IPS-20b (cell line): Measurements from ENCODE around the gene PRDM16.

ENCODE experiments used
- H3K27ac ChIP-seq: one replicate; pipeline ENCODE4 v1.5.1; 2013; ENCODE audit warnings: low read length
- H3K27me3 ChIP-seq: 2 replicates; pipeline ENCODE4 v1.6.1; 2013; ENCODE audit warnings: mild to moderate bottlenecking, low read length, inconsistent platforms; ENCODE audit not compliant: insufficient read depth
- H3K36me3 ChIP-seq: 2 replicates; pipeline ENCODE4 v1.6.1; 2013; ENCODE audit warnings: low read depth, mild to moderate bottlenecking, inconsistent platforms, low read length, moderate library complexity; ENCODE audit not compliant: insufficient read depth
- H3K4me1 ChIP-seq: 2 replicates; pipeline ENCODE4 v1.6.1; 2013; ENCODE audit warnings: mild to moderate bottlenecking, control low read depth, inconsistent platforms, low read length, moderate library complexity; ENCODE audit not compliant: insufficient read depth
- H3K4me3 ChIP-seq: 2 replicates; pipeline ENCODE4 v1.5.1; 2013; ENCODE audit warnings: mild to moderate bottlenecking, low read length, inconsistent platforms
- H3K9ac ChIP-seq: 2 replicates; pipeline ENCODE4 v1.6.1; 2013; ENCODE audit warnings: low read depth, mild to moderate bottlenecking, inconsistent platforms, low read length, moderate library complexity
- H3K9me3 ChIP-seq: 2 replicates; pipeline ENCODE4 v1.6.1; 2013; ENCODE audit warnings: mild to moderate bottlenecking, low read depth, low read length, inconsistent platforms; ENCODE audit not compliant: insufficient read depth

Gene PRDM16

DNA sequence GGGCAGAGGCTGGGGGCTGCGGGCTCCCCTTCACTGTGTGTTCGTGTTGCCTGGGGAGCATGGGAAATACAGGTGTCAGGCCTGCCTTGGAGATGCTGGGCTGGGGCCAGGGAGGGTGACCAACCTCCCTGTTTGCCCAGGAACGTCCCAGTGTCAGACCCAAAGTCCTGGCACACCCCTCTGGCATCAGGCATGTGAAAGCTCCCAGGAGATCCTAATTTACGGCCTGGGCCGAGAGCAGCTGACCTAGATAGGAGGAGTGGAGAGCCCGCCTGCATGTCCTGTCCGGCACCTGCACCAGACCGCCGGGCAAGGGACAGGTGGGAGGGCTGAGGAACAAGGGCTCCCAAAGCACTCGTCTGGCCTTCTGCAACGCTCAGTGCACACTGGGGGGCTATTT lies 124.8 kb downstream of the PRDM16 start:
- no peaks in the 10 kb centered on the region for H3K9me3 ChIP-seq
- no peak overlapping the region for H3K9ac ChIP-seq
- no peaks in the 10 kb centered on the region for H3K27me3 ChIP-seq
- no peaks in the 10 kb centered on the region for H3K36me3 ChIP-seq
- H3K4me3 ChIP-seq, result no peak overlapping the region
- H3K4me1 ChIP-seq, result peaks cover 6% of the 10 kb centered on the region; the same call in 1 of the 2 replicates
- H3K27ac ChIP-seq, result no peak overlapping the region

DNA sequence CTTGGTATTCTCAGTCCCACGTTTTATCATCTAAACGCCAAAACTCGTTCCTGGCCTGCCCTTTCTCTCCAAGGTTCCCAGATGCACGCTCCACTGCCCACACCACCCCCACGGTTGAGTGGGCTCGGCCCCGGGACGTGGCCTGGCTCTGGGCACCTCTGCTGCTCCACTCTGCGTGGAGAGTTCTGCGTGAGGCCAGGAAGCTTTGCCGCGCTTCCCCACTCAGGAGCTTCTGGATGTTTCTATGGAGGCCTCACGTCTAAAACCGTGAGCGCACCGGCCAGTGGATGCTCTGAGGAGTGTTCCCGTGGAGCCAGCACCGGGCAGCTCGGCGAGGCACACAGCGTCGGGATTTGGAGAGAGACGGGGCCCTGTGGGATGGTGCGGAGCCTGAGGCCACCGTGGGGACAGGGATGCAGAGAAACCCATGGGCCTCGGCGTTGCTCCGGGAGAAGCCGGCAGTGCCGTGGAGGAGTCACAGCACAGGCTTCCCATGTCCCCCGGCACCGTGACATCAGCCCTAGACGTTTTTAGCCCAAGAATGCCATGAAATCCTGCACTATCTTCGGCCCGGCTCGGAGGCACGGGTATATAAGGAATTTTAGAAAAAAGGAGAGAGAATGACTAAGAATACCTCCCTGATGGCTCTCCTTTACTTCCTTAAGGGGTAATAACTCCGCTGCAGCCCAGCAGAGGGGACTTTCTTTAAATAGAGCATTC lies 125.9 kb downstream of the PRDM16 start:
- Histone ChIP-seq H3K9ac (no peak overlapping the region), H3K27ac (no peak overlapping the region), H3K4me3 (no peak overlapping the region), H3K4me1 (peaks cover 6% of the 10 kb centered on the region; the same call in 1 of the 2 replicates), H3K27me3 (no peaks in the 10 kb centered on the region), H3K9me3 (no peaks in the 10 kb centered on the region), H3K36me3 (no peaks in the 10 kb centered on the region)

DNA sequence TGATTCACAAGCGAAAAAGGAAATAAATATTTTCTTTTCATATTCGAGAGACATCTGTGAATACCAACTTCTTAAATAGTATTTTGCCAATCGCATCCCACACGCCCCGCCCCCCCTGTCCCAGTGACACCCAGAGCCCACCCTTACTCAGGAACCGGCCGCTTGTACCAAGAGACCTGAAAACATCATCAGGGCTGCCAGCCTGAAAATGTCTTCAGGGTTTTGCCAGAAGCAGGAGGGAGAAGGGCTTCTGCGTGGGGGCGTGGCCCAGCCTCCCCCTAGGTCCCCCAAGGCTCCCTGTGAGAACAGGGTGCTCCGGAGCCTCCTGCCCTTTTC lies 126.4 kb downstream of the PRDM16 start:
- Histone ChIP-seq H3K4me1 (peaks cover 6% of the 10 kb centered on the region; the same call in 1 of the 2 replicates), H3K4me3 (no peak overlapping the region), H3K27ac (no peak overlapping the region), H3K27me3 (no peaks in the 10 kb centered on the region), H3K9me3 (no peaks in the 10 kb centered on the region), H3K36me3 (no peaks in the 10 kb centered on the region), H3K9ac (no peak overlapping the region)

DNA sequence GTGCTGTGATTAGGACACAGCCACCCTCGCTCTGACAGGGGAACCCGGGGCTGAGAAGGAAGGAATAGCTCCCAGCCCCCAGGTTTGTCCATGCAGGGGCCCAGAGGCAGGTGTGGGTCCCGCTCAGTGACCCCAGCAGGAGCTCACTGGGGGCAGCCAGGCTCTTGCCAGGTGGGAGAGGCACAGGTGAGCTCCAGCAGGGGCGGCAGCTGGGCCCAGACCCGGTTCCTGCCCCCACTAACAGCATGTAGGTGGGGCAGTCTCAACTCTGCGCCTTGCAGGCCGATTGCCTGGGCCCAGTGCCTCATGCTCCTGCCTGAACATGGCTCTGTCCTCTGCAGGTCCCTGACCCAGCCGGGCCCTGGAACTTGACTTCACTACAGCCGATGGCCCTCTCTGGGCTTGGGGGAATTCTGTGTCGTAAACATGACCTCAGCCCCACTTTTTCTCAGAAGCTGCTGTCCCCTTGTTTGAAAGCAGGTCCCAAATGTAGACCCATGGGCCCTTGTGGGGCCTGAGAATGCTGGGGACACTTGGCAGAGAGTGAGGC lies 127.0 kb downstream of the PRDM16 start:
- Histone ChIP-seq H3K4me1 (peaks cover 1% of the 10 kb centered on the region; the same call in 1 of the 2 replicates), H3K36me3 (no peaks in the 10 kb centered on the region), H3K27me3 (no peaks in the 10 kb centered on the region), H3K9me3 (no peaks in the 10 kb centered on the region), H3K27ac (no peak overlapping the region), H3K9ac (no peak overlapping the region), H3K4me3 (no peak overlapping the region)

DNA sequence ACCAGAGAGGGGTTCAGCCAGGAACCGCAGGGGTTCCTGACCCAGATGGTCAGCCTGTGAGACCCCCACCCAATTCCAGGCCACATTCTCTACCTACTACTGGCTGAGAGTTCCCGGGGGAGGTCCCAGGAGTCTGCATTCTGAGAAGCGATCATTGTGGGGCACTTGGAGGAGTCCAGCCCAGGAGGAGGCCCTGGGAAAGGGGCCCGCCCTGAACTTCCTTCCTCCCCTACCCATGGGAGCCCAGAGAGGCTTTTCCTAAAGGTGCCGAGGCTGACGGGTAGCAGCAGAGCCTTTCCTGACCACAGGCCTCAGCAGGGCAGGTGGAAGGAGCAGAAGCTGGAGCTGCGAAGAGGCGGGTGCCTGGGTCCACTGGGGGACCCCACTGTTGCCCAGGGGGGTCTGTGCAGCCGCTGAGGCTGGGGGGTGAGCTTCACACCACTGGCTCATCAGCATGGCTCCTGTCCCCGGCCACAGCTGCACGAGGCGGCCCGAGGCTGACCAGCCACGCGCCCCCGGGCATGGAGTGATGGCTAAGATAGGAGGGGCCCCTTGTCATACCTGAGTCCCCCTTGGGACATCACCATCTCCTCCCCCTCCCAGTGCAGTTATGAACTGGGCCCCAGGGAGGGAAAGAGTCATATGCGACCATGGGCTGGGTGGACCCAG lies 127.7 kb downstream of the PRDM16 start:
- Histone ChIP-seq H3K27me3 (no peaks in the 10 kb centered on the region), H3K9me3 (no peaks in the 10 kb centered on the region), H3K36me3 (no peaks in the 10 kb centered on the region), H3K9ac (no peak overlapping the region), H3K4me3 (no peak overlapping the region), H3K4me1 (no peaks in the 10 kb centered on the region), H3K27ac (no peak overlapping the region)

DNA sequence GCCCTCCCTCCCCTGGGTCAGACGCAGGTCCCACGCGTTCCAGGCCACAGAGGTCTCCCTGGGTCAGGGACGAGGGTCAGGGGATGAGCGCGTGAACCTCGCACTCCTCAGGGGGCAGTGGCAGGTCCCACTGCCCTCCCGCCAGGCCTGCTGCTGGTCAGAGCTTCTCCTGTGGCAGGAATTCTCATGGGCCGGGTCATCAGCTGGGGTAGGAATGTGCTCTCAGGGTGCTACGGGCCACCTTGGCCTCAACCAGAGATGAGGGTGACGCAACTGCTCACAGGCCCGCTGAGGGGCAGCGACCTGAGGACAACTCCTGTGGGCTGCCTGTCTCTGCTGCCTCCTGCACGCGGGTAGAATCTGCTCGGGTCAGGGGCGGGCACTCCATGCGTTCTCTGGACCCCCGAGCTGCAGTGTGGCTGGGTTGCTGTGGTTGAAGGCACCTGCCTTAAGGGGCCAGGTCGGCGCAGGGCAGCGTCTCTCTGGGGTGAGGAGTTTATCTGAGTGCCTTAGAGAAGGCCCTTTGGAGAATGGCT lies 128.8 kb downstream of the PRDM16 start:
- Histone ChIP-seq H3K9ac (no peak overlapping the region), H3K27me3 (no peaks in the 10 kb centered on the region), H3K27ac (no peak overlapping the region), H3K4me1 (no peaks in the 10 kb centered on the region), H3K9me3 (no peaks in the 10 kb centered on the region), H3K36me3 (no peaks in the 10 kb centered on the region), H3K4me3 (no peak overlapping the region)

DNA sequence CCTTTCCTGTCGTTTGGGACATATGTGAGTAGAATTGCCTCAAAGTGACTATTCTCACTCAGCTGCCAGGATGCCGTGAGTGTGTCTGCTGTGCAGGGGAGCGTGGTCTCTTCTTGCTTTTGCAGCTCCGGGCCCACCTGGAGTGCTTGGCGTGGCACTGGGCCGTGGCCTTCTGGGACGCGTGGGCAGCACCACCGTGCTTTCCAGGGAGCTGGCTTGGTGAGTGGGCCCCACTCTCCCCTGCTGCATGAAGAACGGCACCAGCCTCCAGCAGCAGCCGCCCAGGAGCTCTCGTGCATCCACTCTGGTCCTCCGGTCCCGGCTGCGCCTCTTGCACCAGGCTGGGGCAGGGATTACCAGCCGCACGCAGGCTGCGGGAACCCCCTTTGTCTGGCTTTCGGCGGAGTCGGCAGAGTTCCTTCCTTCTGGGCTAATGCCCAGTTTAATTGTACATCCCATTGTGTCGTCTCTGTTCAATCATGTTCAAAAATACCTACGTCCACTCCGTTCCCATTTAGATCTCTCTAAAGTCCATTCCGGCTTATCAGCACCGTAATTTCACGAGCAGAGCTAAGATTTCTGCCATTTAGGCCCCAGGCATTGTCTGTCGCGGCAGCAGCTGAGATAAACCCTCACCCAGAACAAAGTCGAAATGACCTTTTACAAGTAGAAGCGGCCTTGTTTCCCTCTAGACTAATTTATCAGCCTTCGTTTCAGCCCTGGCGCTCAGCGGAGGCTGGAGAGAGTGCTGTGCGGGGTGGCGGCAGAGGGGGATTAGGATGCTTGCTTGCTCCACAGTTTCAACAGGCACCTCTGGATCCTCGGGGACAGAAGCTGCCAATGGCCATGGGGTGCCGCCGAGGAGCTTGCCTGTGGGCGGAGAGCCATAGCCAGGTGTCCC lies 129.6 kb downstream of the PRDM16 start:
- no peak overlapping the region for H3K9ac ChIP-seq
- H3K4me3 ChIP-seq, result no peak overlapping the region
- no peaks in the 10 kb centered on the region for H3K4me1 ChIP-seq
- H3K36me3 ChIP-seq, result no peaks in the 10 kb centered on the region
- H3K27me3 ChIP-seq, result no peaks in the 10 kb centered on the region
- H3K9me3 ChIP-seq, result no peaks in the 10 kb centered on the region
- H3K27ac ChIP-seq, result no peak overlapping the region

DNA sequence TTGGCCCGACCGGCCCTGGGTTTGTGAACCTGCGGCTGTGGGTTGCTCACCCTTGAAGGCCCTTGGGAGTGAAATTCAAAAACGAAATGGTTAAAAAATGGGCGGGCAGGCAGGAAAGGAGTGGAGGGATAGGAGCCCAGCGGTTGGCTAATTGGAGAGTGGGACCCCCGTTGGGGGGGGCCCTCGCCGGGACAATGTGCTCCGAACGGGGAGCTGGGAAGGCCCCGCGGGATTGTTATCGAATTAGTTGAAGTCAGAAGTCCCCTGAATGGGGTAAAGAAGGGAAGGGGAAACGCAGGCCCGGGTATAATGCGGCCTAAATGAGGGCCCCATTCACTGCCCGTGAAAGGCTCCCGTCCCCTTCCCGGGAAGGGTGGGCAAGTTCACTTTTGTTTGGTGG lies 135.7 kb downstream of the PRDM16 start:
- Histone ChIP-seq H3K4me3 (no peak overlapping the region), H3K4me1 (peaks cover 9% of the 10 kb centered on the region; the same call in 1 of the 2 replicates), H3K9ac (no peak overlapping the region), H3K27ac (no peak overlapping the region), H3K27me3 (no peaks in the 10 kb centered on the region), H3K9me3 (no peaks in the 10 kb centered on the region), H3K36me3 (no peaks in the 10 kb centered on the region)

DNA sequence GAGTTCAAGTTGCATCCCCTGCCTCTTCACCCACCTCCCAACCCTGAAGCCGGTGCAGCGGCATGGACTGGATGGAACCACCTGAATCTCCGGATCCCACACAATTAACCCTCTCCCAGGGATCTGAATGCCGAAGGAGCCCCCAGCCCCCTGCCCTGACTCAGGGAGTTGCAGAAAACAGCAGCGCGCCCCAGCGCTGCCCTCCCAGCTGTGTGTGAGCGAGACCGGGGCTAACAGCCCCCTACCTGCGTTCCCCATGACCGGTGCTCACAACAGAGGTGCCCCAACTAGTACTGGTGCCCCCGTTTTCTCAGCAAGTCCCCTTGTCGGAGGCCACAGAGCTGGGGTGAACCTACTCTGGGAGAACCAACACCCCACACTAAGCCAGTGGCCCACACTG lies 136.8 kb downstream of the PRDM16 start:
- Histone ChIP-seq H3K4me1 (peaks cover 9% of the 10 kb centered on the region; the same call in 1 of the 2 replicates), H3K36me3 (no peaks in the 10 kb centered on the region), H3K9ac (no peak overlapping the region), H3K27ac (no peak overlapping the region), H3K9me3 (no peaks in the 10 kb centered on the region), H3K27me3 (no peaks in the 10 kb centered on the region), H3K4me3 (no peak overlapping the region)

DNA sequence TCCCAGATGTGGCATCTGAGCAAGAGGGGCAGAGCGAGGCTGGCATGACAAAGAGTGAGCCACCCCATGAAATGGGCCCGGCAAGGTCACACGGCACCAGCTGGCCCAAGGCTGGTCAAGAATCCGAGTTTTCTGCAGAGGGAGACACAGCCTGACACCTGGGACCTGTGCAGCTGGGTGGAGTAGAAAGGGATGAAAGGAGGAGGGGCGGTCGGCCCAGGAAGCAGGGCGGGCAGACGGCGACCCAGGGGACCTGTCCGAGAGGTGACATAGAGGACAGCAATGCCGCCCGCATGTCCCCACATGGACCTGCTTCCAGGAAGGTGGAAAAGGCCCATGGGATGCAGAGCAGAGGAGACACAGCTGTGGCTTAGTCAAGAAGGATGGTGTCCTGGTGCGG lies 137.7 kb downstream of the PRDM16 start:
- Histone ChIP-seq H3K9ac (no peak overlapping the region), H3K4me3 (no peak overlapping the region), H3K9me3 (no peaks in the 10 kb centered on the region), H3K27ac (no peak overlapping the region), H3K36me3 (no peaks in the 10 kb centered on the region), H3K4me1 (peaks cover 9% of the 10 kb centered on the region; the same call in 1 of the 2 replicates), H3K27me3 (no peaks in the 10 kb centered on the region)

DNA sequence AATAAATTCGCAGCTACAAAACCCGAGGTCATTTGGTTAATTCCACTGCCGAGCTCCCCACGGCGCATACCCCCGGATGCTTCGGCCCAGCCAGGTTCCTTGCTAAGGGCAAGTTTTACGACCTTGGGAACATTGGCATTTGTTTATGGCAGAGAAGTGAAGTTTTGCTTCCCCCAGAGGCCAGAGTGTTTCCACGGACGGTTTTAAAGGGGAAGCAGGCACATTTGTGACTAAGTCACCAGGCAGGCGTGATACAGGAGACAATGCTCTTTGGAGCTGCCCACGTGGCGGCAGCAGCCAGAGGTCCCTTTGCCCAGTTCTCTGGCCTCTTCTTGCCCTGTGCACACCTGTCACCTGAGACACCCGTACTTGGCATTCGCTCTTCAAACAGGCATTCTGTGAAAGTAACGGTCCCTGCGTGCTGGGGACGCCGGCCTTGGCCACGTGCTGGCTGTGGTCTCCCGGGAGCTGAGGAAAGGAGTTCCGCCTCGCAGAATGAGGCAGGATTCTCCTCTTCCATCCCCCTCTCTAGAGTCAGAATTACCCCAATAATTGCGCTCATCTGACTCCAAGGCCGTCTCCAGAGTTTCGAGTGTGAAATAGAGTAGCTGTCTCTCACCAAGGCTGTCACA lies 138.3 kb downstream of the PRDM16 start:
- H3K4me1 ChIP-seq, result peaks cover 9% of the 10 kb centered on the region; the same call in 1 of the 2 replicates
- no peaks in the 10 kb centered on the region for H3K27me3 ChIP-seq
- H3K27ac ChIP-seq, result no peak overlapping the region
- H3K9me3 ChIP-seq, result no peaks in the 10 kb centered on the region
- no peak overlapping the region for H3K4me3 ChIP-seq
- no peaks in the 10 kb centered on the region for H3K36me3 ChIP-seq
- H3K9ac ChIP-seq, result no peak overlapping the region
